Measurements from ENCODE around the gene MEFV.

MEFV gene

DNA sequence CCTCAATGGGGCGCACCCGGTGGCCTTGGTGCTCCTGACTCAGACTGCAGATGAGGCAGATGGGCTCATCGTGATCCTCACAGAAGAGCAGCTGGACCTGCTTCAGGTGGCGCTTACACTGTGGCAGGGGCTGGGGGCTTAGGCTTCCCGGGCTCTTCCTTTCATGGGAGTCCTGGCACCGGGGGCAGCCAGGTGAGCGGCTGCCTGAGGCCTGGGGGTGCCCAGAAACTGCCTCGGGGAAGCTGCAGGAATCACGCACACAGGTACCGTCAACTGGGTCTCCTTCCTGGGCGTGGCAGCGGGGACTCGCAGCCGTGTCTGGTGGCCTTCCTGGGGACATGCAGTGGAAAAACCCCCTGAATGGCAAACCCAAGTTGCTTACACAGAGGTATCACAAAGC is 7.0 kb downstream of the MEFV start:
- no peak for TF ChIP-seq ESRRG (CRISPR knock-in tag; IDR thresholded peaks at IDR 0.05)
- TF ChIP-seq ARNTL (CRISPR knock-in tag; IDR thresholded peaks at IDR 0.05; ENCODE audit: borderline replicate concordance, low read depth), result no peak
- TF ChIP-seq SNAI2 (CRISPR knock-in tag; IDR thresholded peaks at IDR 0.05), result no peak
- no peak for TF ChIP-seq ISL1 (CRISPR knock-in tag; IDR thresholded peaks at IDR 0.05)
- no peak for TF ChIP-seq GLIS3 (CRISPR knock-in tag; IDR thresholded peaks at IDR 0.05)
- TF ChIP-seq OSR1 (CRISPR knock-in tag; IDR thresholded peaks at IDR 0.05), result no peak
- no peak for TF ChIP-seq ZFP30 (CRISPR knock-in tag; IDR thresholded peaks at IDR 0.05)
- TF ChIP-seq ZNF8 (CRISPR knock-in tag; IDR thresholded peaks at IDR 0.05), result no peak
- TF ChIP-seq ZNF70 (CRISPR knock-in tag; IDR thresholded peaks at IDR 0.05), result no peak
- TF ChIP-seq POU6F1 (CRISPR knock-in tag; IDR thresholded peaks at IDR 0.05; ENCODE audit: borderline replicate concordance, low read depth), result no peak
- no peak for TF ChIP-seq ZFP3 (CRISPR knock-in tag; IDR thresholded peaks at IDR 0.05)
- no peak for TF ChIP-seq TCF4 (CRISPR knock-in tag; IDR thresholded peaks at IDR 0.05; ENCODE audit: borderline replicate concordance)
- TF ChIP-seq, protein P1, sequence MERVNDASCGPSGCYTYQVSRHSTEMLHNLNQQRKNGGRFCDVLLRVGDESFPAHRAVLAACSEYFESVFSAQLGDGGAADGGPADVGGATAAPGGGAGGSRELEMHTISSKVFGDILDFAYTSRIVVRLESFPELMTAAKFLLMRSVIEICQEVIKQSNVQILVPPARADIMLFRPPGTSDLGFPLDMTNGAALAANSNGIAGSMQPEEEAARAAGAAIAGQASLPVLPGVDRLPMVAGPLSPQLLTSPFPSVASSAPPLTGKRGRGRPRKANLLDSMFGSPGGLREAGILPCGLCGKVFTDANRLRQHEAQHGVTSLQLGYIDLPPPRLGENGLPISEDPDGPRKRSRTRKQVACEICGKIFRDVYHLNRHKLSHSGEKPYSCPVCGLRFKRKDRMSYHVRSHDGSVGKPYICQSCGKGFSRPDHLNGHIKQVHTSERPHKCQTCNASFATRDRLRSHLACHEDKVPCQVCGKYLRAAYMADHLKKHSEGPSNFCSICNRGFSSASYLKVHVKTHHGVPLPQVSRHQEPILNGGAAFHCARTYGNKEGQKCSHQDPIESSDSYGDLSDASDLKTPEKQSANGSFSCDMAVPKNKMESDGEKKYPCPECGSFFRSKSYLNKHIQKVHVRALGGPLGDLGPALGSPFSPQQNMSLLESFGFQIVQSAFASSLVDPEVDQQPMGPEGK (CRISPR knock-in tag; IDR thresholded peaks at IDR 0.05; ENCODE audit: borderline replicate concordance), result no peak
- no peak for TF ChIP-seq CSDC2 (CRISPR knock-in tag; IDR thresholded peaks at IDR 0.05)
- TF ChIP-seq RARB (CRISPR knock-in tag; IDR thresholded peaks at IDR 0.05), result no peak
- ATAC-seq, result no peak

- no peak for TF ChIP-seq OSR1 (CRISPR knock-in tag; IDR thresholded peaks at IDR 0.05)
- no peak for TF ChIP-seq ZFP30 (CRISPR knock-in tag; IDR thresholded peaks at IDR 0.05)
- TF ChIP-seq SNAI2 (CRISPR knock-in tag; IDR thresholded peaks at IDR 0.05), result no peak
- no peak for TF ChIP-seq PPARA (CRISPR knock-in tag; IDR thresholded peaks at IDR 0.05; ENCODE audit: borderline replicate concordance)
- no peak for TF ChIP-seq TCF4 (CRISPR knock-in tag; IDR thresholded peaks at IDR 0.05; ENCODE audit: borderline replicate concordance)
- TF ChIP-seq RARB (CRISPR knock-in tag; IDR thresholded peaks at IDR 0.05), result no peak
- TF ChIP-seq ZNF565 (CRISPR knock-in tag; conservative IDR thresholded peaks at IDR 0.05; ENCODE audit: low read depth), result no peak
- TF ChIP-seq, protein P1 (CRISPR knock-in tag; IDR thresholded peaks at IDR 0.05; ENCODE audit: borderline replicate concordance), result no peak
- no peak for TF ChIP-seq ARNTL (CRISPR knock-in tag; IDR thresholded peaks at IDR 0.05; ENCODE audit: borderline replicate concordance, low read depth)
- no peak for TF ChIP-seq ZNF70 (CRISPR knock-in tag; IDR thresholded peaks at IDR 0.05)
- TF ChIP-seq TOX (CRISPR knock-in tag; IDR thresholded peaks at IDR 0.05; ENCODE audit: borderline replicate concordance), result no peak
- no peak for TF ChIP-seq CREB5 (CRISPR knock-in tag; IDR thresholded peaks at IDR 0.05; ENCODE audit: low read depth)
- TF ChIP-seq ESRRG (CRISPR knock-in tag; IDR thresholded peaks at IDR 0.05), result no peak
- TF ChIP-seq TSHZ2 (CRISPR knock-in tag; IDR thresholded peaks at IDR 0.05), result no peak
- ATAC-seq, result no peak
These were observed 7.4 kb downstream of the MEFV start for GRCh38 chr16:3249020-3249419.

DNA sequence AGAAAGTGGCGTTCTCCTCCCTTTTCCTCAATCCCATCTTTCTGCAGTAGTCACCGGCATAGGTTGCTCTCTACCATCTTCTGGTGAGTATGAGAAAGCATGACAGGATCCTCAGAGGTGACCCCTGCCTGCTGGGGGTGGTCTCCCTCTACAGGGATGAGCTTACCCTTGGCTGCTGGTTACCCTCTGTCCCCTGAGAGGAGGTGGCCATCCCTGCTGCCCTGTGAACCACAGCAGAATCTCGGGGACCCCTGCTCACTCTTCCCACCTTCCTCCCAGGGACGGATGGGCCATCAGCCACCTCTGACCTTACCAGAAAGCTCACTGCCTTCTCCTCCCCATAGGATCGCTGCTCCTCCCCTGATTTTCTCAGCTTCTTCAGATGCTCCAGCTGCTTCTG is 7.8 kb downstream of the MEFV start:
- ATAC-seq, result no peak
- TF ChIP-seq ZC3H10 (CRISPR knock-in tag; IDR thresholded peaks at IDR 0.05), result no peak
- no peak for TF ChIP-seq ZNF70 (CRISPR knock-in tag; IDR thresholded peaks at IDR 0.05)
- TF ChIP-seq, protein P2, sequence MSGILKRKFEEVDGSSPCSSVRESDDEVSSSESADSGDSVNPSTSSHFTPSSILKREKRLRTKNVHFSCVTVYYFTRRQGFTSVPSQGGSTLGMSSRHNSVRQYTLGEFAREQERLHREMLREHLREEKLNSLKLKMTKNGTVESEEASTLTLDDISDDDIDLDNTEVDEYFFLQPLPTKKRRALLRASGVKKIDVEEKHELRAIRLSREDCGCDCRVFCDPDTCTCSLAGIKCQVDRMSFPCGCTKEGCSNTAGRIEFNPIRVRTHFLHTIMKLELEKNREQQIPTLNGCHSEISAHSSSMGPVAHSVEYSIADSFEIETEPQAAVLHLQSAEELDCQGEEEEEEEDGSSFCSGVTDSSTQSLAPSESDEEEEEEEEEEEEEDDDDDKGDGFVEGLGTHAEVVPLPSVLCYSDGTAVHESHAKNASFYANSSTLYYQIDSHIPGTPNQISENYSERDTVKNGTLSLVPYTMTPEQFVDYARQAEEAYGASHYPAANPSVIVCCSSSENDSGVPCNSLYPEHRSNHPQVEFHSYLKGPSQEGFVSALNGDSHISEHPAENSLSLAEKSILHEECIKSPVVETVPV (CRISPR knock-in tag; IDR thresholded peaks at IDR 0.05), result no peak
- TF ChIP-seq OSR1 (CRISPR knock-in tag; IDR thresholded peaks at IDR 0.05), result no peak
- TF ChIP-seq ZNF8 (CRISPR knock-in tag; IDR thresholded peaks at IDR 0.05), result no peak
- no peak for TF ChIP-seq TSHZ2 (CRISPR knock-in tag; IDR thresholded peaks at IDR 0.05)
- no peak for TF ChIP-seq PPARA (CRISPR knock-in tag; IDR thresholded peaks at IDR 0.05; ENCODE audit: borderline replicate concordance)
- TF ChIP-seq GLIS3 (CRISPR knock-in tag; IDR thresholded peaks at IDR 0.05), result no peak
- TF ChIP-seq TOX (CRISPR knock-in tag; IDR thresholded peaks at IDR 0.05; ENCODE audit: borderline replicate concordance), result no peak
- TF ChIP-seq RARB (CRISPR knock-in tag; IDR thresholded peaks at IDR 0.05), result no peak
- no peak for TF ChIP-seq ZFP3 (CRISPR knock-in tag; IDR thresholded peaks at IDR 0.05)
- TF ChIP-seq SNAI2 (CRISPR knock-in tag; IDR thresholded peaks at IDR 0.05), result no peak
- no peak for TF ChIP-seq ZFP30 (CRISPR knock-in tag; IDR thresholded peaks at IDR 0.05)
- TF ChIP-seq ZNF565 (CRISPR knock-in tag; conservative IDR thresholded peaks at IDR 0.05; ENCODE audit: low read depth), result no peak

All from SK-N-SH treated with all-trans-retinoic acid at 6 μM for 48 hours (cell line).